ENCODE measurements around the gene CCNG1.
"Not testable (repeated sequence)": the region's sequence is repeated elsewhere in the genome, so short reads cannot be mapped to it uniquely, and the experiment has no call there.

The CCNG1 gene

DNA sequence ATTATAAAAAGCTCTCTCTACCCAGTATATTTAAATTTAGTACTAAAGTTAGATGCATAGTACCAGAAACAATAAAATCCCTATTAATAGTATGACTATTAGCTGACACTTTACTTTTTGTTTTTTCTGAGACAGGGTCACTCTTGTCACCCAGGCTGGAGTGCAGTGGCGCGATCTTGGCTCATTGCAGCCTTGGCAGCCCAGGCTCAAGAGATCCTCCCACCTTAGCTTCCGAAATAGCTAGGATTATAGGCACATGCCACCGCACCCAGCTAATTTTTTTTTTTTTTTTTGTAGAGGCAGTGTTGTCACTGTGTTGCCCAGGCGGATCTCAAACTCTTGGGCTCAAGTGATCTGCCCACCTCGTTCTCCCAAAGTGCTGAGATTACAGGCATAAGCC lies 8.0 kb downstream of the CCNG1 start:
- no peak for DNase-seq

- DNase-seq = no peak
Observed at GRCh38 chr5:163447191-163447590, 9.8 kb downstream of the CCNG1 start.

DNA sequence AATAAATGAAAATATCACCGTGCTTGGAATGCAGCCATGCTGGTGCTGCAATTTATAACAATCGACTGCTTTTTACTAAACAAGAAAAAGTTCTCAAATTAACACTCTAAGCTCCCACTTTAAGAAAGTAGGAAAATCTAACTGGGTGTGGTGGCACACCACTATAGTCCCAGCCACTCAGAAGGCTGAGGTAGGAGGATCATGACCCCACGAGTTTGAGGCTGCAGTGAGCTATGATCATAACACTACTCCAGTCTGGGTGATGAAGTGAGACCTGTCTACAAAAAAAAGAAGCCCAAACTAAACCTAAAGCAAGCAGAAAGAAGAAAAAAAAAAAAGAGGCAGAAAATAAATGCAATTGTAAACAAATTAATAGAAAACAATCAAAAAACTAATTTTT lies 10.5 kb downstream of the CCNG1 start:
- DNase-seq = no peak

GRCh38 chr5:163448491-163448890 lies 11.1 kb downstream of the CCNG1 start:
- no peak for DNase-seq

- no peak for DNase-seq
Observed at GRCh38 chr5:163451489-163451888, 14.1 kb downstream of the CCNG1 start.

DNA sequence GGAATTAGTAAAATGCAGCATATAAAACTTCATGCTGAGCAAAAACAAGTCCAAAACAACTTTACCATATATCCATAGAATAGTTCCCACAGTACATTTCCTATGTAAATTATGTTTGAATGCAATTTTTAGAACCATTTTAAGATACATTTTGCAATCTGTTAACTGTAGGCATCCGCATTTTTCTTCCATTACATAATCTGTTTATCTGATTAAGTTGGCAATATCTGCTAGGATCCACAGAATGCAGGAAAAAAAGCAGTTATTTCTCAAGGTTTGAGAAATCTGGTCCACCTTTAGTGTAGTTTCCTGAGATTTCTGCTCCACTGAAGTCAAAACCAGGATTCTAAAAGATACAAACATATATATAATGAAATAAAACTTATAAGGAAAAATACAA lies 16.3 kb downstream of the CCNG1 start:
- no peak for DNase-seq

GRCh38 chr5:163455406-163455805 lies 18.0 kb downstream of the CCNG1 start:
- DNase-seq = not testable (repeated sequence)

DNA sequence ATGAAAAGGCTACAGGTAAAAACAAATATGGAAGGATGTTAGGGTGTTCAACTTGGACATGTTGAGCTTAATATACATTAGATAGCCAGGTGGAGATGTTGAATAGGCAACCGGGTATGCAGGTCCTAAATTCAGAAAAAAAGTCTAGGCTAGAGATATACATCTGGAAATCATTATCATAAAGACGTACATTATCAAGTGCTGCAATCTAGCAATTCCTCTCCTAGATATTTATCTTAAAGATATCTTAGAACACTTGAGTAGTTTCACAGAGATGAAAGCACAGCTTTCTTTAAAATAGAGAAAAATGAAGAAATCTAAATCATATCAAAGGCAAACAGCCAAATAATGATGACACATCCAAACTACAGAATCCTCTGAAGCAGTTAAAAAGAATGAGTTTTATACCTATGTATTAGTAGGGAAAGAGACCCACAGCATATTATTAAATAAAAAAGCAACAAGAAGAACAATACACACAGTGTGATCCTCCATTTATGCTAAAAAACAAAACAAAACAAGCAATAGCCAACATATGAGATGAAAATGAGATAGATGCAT lies 18.7 kb downstream of the CCNG1 start:
- DNase-seq = no peak

GRCh38 chr5:163456840-163457239 lies 19.4 kb downstream of the CCNG1 start:
- DNase-seq = no peak

DNA sequence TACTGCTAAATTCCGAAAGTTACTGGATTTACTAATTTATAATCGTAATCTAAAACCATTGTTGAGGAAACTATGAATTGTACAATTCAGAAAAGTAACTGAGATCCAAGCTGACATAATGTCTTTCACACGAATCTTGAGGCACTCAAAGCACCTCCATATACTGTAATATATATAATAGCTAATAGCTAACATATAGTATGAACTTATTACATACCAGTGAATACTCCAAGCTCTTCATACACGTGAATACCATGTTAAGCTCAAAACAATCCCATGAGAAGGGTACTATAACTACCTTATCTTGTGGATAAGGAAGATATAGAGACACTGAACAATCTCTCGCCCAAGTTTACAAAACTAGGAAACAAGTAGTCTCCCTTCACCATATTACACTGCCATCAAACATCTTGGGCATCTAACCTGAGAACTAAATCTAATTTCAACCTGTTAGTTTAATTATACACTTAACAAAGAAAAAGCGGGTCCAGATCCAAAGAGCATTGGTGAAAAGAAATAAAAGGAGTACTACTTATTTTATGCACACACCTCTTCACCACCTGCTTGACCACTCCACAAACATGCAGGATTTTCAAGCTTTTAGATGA lies 21.5 kb downstream of the CCNG1 start:
- DNase-seq = no peak

DNA sequence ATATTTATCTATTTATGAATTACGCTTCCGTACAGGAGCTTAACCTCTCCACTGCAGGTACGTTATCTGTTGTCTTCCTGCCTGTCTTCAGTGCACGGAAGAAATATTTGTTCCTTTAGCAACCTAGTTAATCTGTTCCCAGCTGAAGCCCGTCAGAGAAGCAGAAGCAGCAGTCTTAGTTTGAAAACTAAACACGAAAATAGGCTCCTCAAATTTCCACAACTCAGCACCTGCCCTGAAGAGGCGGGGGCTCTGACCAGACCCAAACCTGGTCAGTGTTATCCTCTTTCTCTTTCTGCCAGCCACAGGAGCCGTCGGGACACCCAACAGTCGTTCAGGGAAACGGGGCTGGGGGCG lies 22.0 kb downstream of the CCNG1 start:
- DNase-seq = no peak

DNA sequence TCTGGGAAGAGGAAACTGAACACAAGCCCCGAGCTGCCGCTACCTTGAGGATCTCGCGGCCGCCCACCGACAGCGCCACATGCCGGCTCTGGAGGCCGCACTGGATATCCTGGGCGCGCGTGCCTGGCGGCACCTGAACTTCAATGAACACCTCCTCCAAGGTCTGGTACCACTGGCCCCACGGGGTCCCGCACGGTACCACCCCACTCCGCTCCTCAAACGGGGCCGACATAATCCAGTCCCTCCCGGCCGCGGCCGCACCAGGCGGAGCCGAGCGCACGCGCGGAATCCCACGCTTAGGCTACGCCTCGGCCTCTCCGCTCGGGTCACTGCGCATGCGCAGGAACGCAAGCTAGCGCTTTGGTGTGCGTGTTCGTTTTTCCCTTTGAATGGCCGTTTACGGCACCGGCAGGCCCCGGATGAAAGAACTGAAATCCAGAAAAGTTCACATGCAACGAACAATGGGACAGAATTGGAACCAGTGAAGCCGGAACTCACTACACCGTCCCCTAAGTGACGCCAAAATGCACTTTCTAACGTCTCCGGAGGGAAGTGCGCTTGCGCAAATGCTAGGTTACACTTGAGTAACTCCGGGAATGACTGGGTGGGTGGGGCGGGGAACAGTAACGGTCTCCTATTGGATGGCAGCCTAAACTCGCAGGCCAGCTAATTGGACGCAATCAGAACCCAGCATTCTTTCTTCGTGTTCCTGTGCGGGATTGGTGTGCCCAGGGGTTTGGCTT lies 22.6 kb downstream of the CCNG1 start, which contains the start of gene NUDCD2:
NUDCD2 (minus strand) TSS at position 284 of the 743 bp plus-strand sequence; CDS start at position 232, 52 bp downstream.
- DNase-seq = peak; percentile 96

DNA sequence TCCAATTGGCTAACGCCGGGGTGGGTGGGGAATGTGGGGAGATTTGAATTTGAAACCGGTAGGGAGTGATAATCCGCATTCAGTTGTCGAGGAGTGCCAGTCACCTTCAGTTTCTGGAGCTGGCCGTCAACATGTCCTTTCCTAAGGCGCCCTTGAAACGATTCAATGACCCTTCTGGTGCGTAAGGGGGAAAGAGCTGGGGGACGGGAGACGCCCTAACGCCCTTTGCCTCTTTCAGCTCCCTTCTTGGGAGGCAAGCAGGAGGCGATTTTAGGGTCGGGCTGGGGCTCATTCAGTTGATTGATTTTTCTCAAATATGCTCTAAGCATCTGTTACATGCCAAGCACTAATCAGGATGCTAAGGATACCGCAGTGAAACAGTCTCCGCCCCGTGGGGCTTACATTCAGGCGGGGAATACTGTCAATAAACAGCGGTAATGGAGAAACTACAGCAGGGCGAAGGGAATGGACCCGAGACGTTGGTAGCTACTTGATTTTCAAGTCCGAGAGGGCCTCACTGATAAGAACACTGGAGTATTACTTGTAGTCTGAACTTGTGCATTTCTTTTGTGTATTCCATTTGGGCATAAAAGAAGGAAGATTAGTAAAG lies 23.3 kb downstream of the CCNG1 start, which contains the start of gene HMMR:
HMMR (plus strand) TSS at position 71 of the 610 bp plus-strand sequence; CDS start at position 132, 61 bp downstream.
- no peak for DNase-seq

DNA sequence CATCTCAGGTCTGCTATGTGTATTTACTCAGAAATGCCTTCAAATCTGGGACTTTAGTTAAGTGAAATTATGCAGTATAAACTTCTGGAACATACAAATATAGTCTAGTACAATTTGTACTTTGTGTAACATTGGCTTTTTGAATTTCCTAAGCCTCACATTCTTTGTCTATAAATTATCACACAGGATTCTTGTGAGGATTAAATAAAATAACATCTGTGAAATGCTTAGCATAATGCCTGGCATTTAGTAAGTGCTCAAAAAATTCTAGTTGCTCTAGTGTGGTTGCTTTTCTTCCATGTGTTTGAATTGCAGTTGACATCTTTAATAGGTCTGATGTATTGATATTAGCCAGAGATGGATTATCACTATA lies 25.7 kb downstream of the CCNG1 start:
- no peak for DNase-seq

DNA sequence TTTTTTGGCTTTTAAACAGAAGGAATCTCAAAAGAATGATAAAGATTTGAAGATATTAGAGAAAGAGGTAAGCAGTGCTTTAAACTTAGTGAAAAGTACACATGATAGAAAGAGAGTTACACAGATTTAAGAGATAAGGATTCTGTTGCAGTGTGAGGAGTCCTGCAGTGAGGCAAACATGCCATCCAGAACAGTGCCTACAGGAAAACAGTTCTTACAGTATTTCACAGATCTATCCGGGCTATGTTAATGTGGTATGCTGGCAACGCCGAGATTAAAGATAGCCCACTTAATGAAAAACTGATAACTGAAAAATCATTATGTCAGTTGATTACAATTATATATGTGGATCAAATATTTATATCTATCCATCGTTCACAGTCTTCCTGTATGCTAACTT lies 30.3 kb downstream of the CCNG1 start:
- DNase-seq = no peak

- DNase-seq = no peak
Observed at GRCh38 chr5:163473635-163474243, 36.3 kb downstream of the CCNG1 start.

DNA sequence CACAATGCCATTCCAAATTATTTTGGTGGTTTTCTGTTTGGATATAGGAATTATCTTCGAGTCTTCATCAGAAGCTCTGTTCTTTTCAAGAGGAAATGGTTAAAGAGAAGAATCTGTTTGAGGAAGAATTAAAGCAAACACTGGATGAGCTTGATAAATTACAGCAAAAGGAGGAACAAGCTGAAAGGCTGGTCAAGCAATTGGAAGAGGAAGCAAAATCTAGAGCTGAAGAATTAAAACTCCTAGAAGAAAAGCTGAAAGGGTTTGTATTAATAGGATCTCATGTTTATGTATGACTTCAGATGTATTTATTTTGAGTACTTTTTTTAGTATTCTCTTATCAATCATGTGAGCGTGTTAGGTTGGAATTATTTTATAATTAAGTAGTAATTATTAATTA lies 38.0 kb downstream of the CCNG1 start:
- DNase-seq = no peak

GRCh38 chr5:163478126-163478981 lies 41.0 kb downstream of the CCNG1 start:
- no peak for DNase-seq

DNA sequence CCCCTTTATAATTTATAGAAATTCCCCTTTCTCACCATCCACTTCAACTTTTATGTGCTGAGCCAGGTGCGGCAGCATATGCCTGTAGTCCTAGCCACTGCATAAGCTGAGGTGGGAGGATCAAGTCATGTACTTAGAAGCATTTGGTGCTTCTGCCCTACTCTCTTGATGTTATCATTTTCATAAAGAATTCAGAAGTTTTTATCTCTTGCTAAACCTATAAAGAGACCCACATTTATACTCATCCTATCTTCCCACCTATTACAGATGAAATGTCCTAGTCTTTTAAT lies 41.5 kb downstream of the CCNG1 start:
- no peak for DNase-seq

GRCh38 chr5:163489055-163489744 lies 51.8 kb downstream of the CCNG1 start:
- peak; percentile 42 for DNase-seq

DNA sequence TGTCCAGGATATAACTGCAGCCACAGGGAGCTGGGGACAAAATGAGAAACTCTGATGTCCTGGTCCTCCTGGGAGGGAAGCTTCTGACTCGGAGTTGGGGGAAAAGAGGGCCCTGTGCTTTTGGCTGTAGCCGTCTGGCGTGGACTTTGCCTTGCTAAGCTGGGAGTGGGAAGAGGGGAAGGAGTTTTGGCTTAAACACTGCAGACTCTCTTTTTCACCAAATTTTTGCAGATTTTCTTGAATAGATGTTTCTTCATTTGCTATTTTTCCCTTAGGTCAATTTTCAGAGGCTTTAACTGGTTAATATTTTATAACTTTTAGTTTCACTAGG lies 52.3 kb downstream of the CCNG1 start:
- DNase-seq = no peak
